HepG2 (cell line): ENCODE data around the gene CSDE1. TPM values are rescaled to one million over a fixed set of nuclear protein-coding genes. Genes with fewer than 3 reads are reported as not detected.

Experiments used
- CBX1 ChIP-seq: IDR thresholded peaks from one replicate; pipeline ENCODE4 v1.6.1; 2016; ENCODE audit warnings: antibody characterized with exemption, low read depth
- CCDC6 ChIP-seq: sonication (generic); formaldehyde crosslinking; IDR thresholded peaks from 2 replicates; pipeline ENCODE4 v1.8.1; 2022; ENCODE audit warnings: mild to moderate bottlenecking, missing genetic modification reagents, moderate library complexity
- REPIN1 ChIP-seq: sonication (generic); formaldehyde crosslinking; IDR thresholded peaks from 2 replicates; pipeline ENCODE4 v1.8.0; 2022; ENCODE audit warnings: missing genetic modification reagents, low read depth, mild to moderate bottlenecking, borderline replicate concordance
- SPEN ChIP-seq: sonication (generic); formaldehyde crosslinking; IDR thresholded peaks from 2 replicates; pipeline ENCODE4 v1.5.1; 2020; ENCODE audit warnings: low read depth, mild to moderate bottlenecking, missing genetic modification reagents
- TAF1 ChIP-seq: sonication (generic); formaldehyde crosslinking; IDR thresholded peaks from 2 replicates; pipeline ENCODE4 v1.4.0; 2020; ENCODE audit warnings: missing genetic modification reagents
- TBL1XR1 ChIP-seq: fragments of 150-350 bp; IDR thresholded peaks from 2 replicates; pipeline ENCODE4 v1.6.1; 2014; ENCODE audit warnings: borderline replicate concordance, low read length; ENCODE audit not compliant: partially characterized antibody
- TBX2 ChIP-seq: sonication (generic); formaldehyde crosslinking; IDR thresholded peaks from 2 replicates; pipeline ENCODE4 v1.5.0; 2020; ENCODE audit warnings: missing genetic modification reagents, mild to moderate bottlenecking, borderline replicate concordance
- ZKSCAN5 ChIP-seq: sonication (generic); formaldehyde crosslinking; IDR thresholded peaks from 2 replicates; pipeline ENCODE4 v1.5.1; 2020; ENCODE audit warnings: mild to moderate bottlenecking, missing genetic modification reagents
- ZNF282 ChIP-seq: fragments of 450-650 bp; IDR thresholded peaks from 2 replicates; pipeline ENCODE4 v1.6.1; 2018; ENCODE audit not compliant: partially characterized antibody
- ZNF343 ChIP-seq: sonication (generic); formaldehyde crosslinking; IDR thresholded peaks from 2 replicates; pipeline ENCODE4 v1.4.0; 2020; ENCODE audit warnings: mild to moderate bottlenecking, missing genetic modification reagents
- ZNF605 ChIP-seq: sonication (generic); formaldehyde crosslinking; IDR thresholded peaks from 2 replicates; pipeline ENCODE4 v1.8.0; 2022; ENCODE audit warnings: mild to moderate bottlenecking, missing genetic modification reagents
- ZNF678 ChIP-seq: sonication (generic); formaldehyde crosslinking; IDR thresholded peaks from 2 replicates; pipeline ENCODE4 v1.4.0; 2020; ENCODE audit warnings: mild to moderate bottlenecking, missing genetic modification reagents
- polyA plus RNA-seq, 8 experiments: library from polyadenylated mRNA; depleted of rRNA in 3 of 8; stranded (reverse) in 7 of 8; unstranded in 1 of 8; fragments of >200 nt; fragmentation: Illumina TruSeq in 4 of 8; extraction: Trizol in 4 of 8; gene quantifications; 2 replicates each; pipeline versions ENCODE4 v1.2.1 to v1.2.3, GENCODE V29; 2011 to 2016; ENCODE audit warnings: low read depth in 4 of 8, missing spikeins in 1 of 8, mixed read lengths in 1 of 8; ENCODE audit not compliant: insufficient read depth in 1 of 8
- total RNA-seq, 5 experiments: library from RNA; depleted of rRNA; stranded (reverse); fragments of >200 nt; fragmentation: Illumina TruSeq; extraction: Trizol; gene quantifications; 2 replicates each; pipeline ENCODE4 v1.2.3, GENCODE V29; 2016; ENCODE audit warnings: low read depth in 1 of 5
- TF ChIP-seq, protein P1 (sequence below): sonication (generic); formaldehyde crosslinking; IDR thresholded peaks from 2 replicates; pipeline ENCODE4 v1.5.1; 2020; ENCODE audit warnings: missing genetic modification reagents, mild to moderate bottlenecking, borderline replicate concordance
- TF ChIP-seq, protein P2 (sequence below): sonication (generic); formaldehyde crosslinking; IDR thresholded peaks from 2 replicates; pipeline ENCODE4 v1.4.0; 2020; ENCODE audit warnings: mild to moderate bottlenecking, missing genetic modification reagents
- TF ChIP-seq, protein P3 (sequence below): IDR thresholded peaks from 2 replicates; pipeline ENCODE4 v1.6.1; 2018; ENCODE audit warnings: missing genetic modification reagents, mild to moderate bottlenecking, missing compliant biosample characterization
- TF ChIP-seq, protein P4 (sequence below): sonication (generic); formaldehyde crosslinking; IDR thresholded peaks from 2 replicates; pipeline ENCODE4 v1.5.1; 2020; ENCODE audit warnings: mild to moderate bottlenecking, missing genetic modification reagents, borderline replicate concordance

The CSDE1 gene
- total and polyA plus RNA-seq, 2 of the 13 experiments (the other 11 are each of a cell fraction or from before 2014, with no cell fraction given), result 150 to 313 TPM

DNA sequence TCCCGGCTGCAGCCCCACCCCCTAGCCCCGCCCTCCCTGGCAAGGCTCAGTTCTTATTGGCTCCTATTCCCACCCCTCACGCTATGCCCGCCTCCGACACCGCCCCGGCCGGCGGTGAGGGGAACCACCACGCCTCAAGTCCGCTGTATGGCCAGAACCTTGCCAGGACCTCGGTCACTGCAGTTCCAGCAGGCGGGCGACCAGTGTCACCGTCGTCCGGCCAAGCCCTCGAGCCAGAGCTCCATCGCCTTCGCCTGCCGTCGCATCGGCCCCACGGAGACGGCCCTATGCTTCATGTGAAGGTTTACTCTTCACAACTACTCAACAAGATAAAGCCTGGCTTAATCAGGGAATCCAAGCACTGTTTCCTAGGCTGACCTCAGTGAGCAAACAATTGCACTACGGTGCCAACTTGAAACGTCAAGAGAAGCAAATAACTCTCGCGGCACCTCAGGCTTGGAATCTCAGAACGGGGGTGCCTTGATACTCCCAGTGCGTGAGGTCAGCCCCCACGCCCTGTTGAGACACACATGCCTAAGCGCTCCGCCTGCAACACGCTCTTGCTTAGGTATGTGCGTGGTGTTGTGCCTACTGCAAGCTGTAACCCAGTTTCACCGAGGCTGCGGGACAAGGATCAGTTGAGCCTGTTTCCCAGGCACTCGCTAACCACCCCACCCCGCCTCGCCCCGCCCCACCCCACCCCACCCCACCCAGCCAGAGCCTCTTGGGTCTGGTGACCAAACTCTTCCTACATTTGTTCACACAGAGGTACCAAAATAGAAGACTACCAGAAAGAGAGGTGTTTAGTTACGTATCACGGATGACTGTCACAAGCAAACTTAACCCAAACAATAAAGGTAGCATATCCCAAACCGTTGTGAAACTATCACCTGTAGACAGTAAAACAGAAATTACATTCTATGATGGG is 87.4 kb downstream of the CSDE1 start (continued):
- TF ChIP-seq, protein P1, sequence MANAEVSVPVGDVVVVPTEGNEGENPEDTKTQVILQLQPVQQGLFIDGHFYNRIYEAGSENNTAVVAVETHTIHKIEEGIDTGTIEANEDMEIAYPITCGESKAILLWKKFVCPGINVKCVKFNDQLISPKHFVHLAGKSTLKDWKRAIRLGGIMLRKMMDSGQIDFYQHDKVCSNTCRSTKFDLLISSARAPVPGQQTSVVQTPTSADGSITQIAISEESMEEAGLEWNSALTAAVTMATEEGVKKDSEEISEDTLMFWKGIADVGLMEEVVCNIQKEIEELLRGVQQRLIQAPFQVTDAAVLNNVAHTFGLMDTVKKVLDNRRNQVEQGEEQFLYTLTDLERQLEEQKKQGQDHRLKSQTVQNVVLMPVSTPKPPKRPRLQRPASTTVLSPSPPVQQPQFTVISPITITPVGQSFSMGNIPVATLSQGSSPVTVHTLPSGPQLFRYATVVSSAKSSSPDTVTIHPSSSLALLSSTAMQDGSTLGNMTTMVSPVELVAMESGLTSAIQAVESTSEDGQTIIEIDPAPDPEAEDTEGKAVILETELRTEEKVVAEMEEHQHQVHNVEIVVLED (CRISPR knock-in tag), result no peak
- TF ChIP-seq ZNF678 (CRISPR knock-in tag) (no peak), ZNF605 (CRISPR knock-in tag) (no peak), CCDC6 (CRISPR knock-in tag) (no peak), ZKSCAN5 (CRISPR knock-in tag) (no peak), SPEN (CRISPR knock-in tag) (0 out of 2 replicates have a peak, but pooled peaks have one; percentile 29), TAF1 (CRISPR knock-in tag) (peak; percentile 70), REPIN1 (peak; percentile 42; the same call in 1 of the 2 replicates), ZNF282 (no peak), TBL1XR1 (no peak), CBX1 (peak; percentile 30), ZNF343 (CRISPR knock-in tag) (no peak), TBX2 (CRISPR knock-in tag) (0 out of 2 replicates have a peak, but pooled peaks have one; percentile 4)
- TF ChIP-seq, protein P2, sequence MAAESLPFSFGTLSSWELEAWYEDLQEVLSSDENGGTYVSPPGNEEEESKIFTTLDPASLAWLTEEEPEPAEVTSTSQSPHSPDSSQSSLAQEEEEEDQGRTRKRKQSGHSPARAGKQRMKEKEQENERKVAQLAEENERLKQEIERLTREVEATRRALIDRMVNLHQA (CRISPR knock-in tag), result no peak
- TF ChIP-seq, protein P3, sequence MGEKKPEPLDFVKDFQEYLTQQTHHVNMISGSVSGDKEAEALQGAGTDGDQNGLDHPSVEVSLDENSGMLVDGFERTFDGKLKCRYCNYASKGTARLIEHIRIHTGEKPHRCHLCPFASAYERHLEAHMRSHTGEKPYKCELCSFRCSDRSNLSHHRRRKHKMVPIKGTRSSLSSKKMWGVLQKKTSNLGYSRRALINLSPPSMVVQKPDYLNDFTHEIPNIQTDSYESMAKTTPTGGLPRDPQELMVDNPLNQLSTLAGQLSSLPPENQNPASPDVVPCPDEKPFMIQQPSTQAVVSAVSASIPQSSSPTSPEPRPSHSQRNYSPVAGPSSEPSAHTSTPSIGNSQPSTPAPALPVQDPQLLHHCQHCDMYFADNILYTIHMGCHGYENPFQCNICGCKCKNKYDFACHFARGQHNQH (CRISPR knock-in tag), result 0 out of 2 replicates have a peak, but pooled peaks have one; percentile 41
- TF ChIP-seq, protein P4, sequence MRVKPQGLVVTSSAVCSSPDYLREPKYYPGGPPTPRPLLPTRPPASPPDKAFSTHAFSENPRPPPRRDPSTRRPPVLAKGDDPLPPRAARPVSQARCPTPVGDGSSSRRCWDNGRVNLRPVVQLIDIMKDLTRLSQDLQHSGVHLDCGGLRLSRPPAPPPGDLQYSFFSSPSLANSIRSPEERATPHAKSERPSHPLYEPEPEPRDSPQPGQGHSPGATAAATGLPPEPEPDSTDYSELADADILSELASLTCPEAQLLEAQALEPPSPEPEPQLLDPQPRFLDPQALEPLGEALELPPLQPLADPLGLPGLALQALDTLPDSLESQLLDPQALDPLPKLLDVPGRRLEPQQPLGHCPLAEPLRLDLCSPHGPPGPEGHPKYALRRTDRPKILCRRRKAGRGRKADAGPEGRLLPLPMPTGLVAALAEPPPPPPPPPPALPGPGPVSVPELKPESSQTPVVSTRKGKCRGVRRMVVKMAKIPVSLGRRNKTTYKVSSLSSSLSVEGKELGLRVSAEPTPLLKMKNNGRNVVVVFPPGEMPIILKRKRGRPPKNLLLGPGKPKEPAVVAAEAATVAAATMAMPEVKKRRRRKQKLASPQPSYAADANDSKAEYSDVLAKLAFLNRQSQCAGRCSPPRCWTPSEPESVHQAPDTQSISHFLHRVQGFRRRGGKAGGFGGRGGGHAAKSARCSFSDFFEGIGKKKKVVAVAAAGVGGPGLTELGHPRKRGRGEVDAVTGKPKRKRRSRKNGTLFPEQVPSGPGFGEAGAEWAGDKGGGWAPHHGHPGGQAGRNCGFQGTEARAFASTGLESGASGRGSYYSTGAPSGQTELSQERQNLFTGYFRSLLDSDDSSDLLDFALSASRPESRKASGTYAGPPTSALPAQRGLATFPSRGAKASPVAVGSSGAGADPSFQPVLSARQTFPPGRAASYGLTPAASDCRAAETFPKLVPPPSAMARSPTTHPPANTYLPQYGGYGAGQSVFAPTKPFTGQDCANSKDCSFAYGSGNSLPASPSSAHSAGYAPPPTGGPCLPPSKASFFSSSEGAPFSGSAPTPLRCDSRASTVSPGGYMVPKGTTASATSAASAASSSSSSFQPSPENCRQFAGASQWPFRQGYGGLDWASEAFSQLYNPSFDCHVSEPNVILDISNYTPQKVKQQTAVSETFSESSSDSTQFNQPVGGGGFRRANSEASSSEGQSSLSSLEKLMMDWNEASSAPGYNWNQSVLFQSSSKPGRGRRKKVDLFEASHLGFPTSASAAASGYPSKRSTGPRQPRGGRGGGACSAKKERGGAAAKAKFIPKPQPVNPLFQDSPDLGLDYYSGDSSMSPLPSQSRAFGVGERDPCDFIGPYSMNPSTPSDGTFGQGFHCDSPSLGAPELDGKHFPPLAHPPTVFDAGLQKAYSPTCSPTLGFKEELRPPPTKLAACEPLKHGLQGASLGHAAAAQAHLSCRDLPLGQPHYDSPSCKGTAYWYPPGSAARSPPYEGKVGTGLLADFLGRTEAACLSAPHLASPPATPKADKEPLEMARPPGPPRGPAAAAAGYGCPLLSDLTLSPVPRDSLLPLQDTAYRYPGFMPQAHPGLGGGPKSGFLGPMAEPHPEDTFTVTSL (CRISPR knock-in tag), result no peak
